Nephron (organoid): ENCODE data around the gene LRRC8D.

Source experiments
- H3K27ac Mint-ChIP-seq, 3 experiments: 2 replicates each; pipeline ENCODE4 v1.8.0; 2020; ENCODE audit warnings: mixed read lengths in 3 of 3, mild to moderate bottlenecking in 2 of 3, moderate library complexity in 1 of 3
- H3K27me3 Mint-ChIP-seq: 2 replicates; pipeline ENCODE4 v1.8.0; 2021; ENCODE audit warnings: low read depth, mild to moderate bottlenecking, moderate library complexity, mixed read lengths
- H3K36me3 Mint-ChIP-seq: 2 replicates; pipeline ENCODE4 v1.8.0; 2020; ENCODE audit warnings: low read depth, mixed read lengths
- H3K4me1 Mint-ChIP-seq: 2 replicates; pipeline ENCODE4 v1.8.0; 2020; ENCODE audit warnings: mixed read lengths
- H3K4me3 Mint-ChIP-seq, 3 experiments: 2 replicates each; pipeline ENCODE4 v1.8.0; 2020; ENCODE audit warnings: mild to moderate bottlenecking in 3 of 3, mixed read lengths in 3 of 3, moderate library complexity in 2 of 3
- H3K9me3 Mint-ChIP-seq: 2 replicates; pipeline ENCODE4 v1.8.0; 2020; ENCODE audit warnings: mixed read lengths
- CTCF ChIP-seq, 3 experiments: fragments of 200-600 bp; sonication (generic); IDR thresholded peaks; one replicate each; pipeline ENCODE4 v1.5.0; 2021; ENCODE audit warnings: antibody characterized with exemption in 3 of 3; ENCODE audit not compliant: unreplicated experiment in 3 of 3

LRRC8D gene

GRCh38 chr1:89833183-89834082 is 12.6 kb downstream of the LRRC8D start:
- TF ChIP-seq CTCF (IDR thresholded peaks at IDR 0.05; ENCODE audit: unreplicated experiment in 3 of 3), result no peak
- no peaks in the 10 kb centered on the region for H3K27me3 Mint-ChIP-seq
- peaks cover 22% of the 10 kb centered on the region for H3K4me1 Mint-ChIP-seq
- H3K36me3 Mint-ChIP-seq, result no peaks in the 10 kb centered on the region
- H3K9me3 Mint-ChIP-seq, result no peaks in the 10 kb centered on the region
- no peak overlapping the region for H3K4me3 Mint-ChIP-seq
- peak overlapping the region in 2 of 3 experiments; percentile 3 to 53 for H3K27ac Mint-ChIP-seq

GRCh38 chr1:89834083-89834704 is 13.4 kb downstream of the LRRC8D start:
- H3K9me3 Mint-ChIP-seq, result no peaks in the 10 kb centered on the region
- H3K27me3 Mint-ChIP-seq, result no peaks in the 10 kb centered on the region
- peak overlapping the region in 2 of 3 experiments; percentile 3 to 53 for H3K27ac Mint-ChIP-seq
- H3K4me1 Mint-ChIP-seq, result peaks cover 22% of the 10 kb centered on the region
- no peaks in the 10 kb centered on the region for H3K36me3 Mint-ChIP-seq
- H3K4me3 Mint-ChIP-seq, result no peak overlapping the region
- TF ChIP-seq CTCF (IDR thresholded peaks at IDR 0.05; ENCODE audit: unreplicated experiment in 3 of 3), result no peak

GRCh38 chr1:89836252-89837035 is 15.6 kb downstream of the LRRC8D start:
- Mint-ChIP-seq H3K27ac (peak overlapping the region; percentile 44 to 82 (median 71)), H3K27me3 (peaks cover 3% of the 10 kb centered on the region), H3K36me3 (no peaks in the 10 kb centered on the region), H3K4me3 (peak overlapping the region; percentile 26 to 47 (median 34)), H3K4me1 (peaks cover 30% of the 10 kb centered on the region), H3K9me3 (no peaks in the 10 kb centered on the region)
- no peak for TF ChIP-seq CTCF (IDR thresholded peaks at IDR 0.05; ENCODE audit: unreplicated experiment in 3 of 3)

GRCh38 chr1:89837036-89837481 is 16.2 kb downstream of the LRRC8D start:
- no peak for TF ChIP-seq CTCF (IDR thresholded peaks at IDR 0.05; ENCODE audit: unreplicated experiment in 3 of 3)
- Mint-ChIP-seq H3K9me3 (no peaks in the 10 kb centered on the region), H3K4me3 (peak overlapping the region; percentile 5 to 34 (median 26)), H3K4me1 (peaks cover 27% of the 10 kb centered on the region), H3K27ac (peak overlapping the region; percentile 44 to 82 (median 71)), H3K36me3 (no peaks in the 10 kb centered on the region), H3K27me3 (peaks cover 3% of the 10 kb centered on the region)

- Mint-ChIP-seq H3K9me3 (no peaks in the 10 kb centered on the region), H3K36me3 (no peaks in the 10 kb centered on the region), H3K4me1 (peaks cover 31% of the 10 kb centered on the region)
Observed at GRCh38 chr1:89837510-89837909, 16.7 kb downstream of the LRRC8D start.

More at GRCh38 chr1:89837510-89837909, 16.7 kb downstream of the LRRC8D start:
- no peak for TF ChIP-seq CTCF (IDR thresholded peaks at IDR 0.05; ENCODE audit: unreplicated experiment in 3 of 3)
- Mint-ChIP-seq H3K27ac (peak overlapping the region; percentile 44 to 82 (median 71)), H3K4me3 (peak overlapping the region in 1 of 3 experiments; percentile 5), H3K27me3 (peaks cover 3% of the 10 kb centered on the region)
